Thoracic aorta (tissue), 2 donors: ENCODE measurements around the gene PPIA. TPM values are rescaled to one million over a fixed set of nuclear protein-coding genes. Genes with fewer than 3 reads are reported as not detected.

Experiments used
- ATAC-seq: fragments of 150-250 bp; one replicate; pipeline ENCODE4 v1.8.0; 2017; ENCODE audit warnings: low read depth; ENCODE audit not compliant: insufficient number of reproducible peaks, low FRiP score
- DNase-seq: peaks from one replicate; pipeline ENCODE4 v3.0.0-alpha.2; 2020; ENCODE audit warnings: low spot score
- H3K27ac ChIP-seq, 2 donors: fragments of 200-600 bp; sonication (generic); 1 replicate in 1 of 2; 2 replicates in 1 of 2; pipeline ENCODE4 v1.5.1; 2016; ENCODE audit warnings: mild to moderate bottlenecking in 2 of 2, moderate library complexity in 2 of 2
- H3K27me3 ChIP-seq: fragments of 200-600 bp; sonication (generic); replicated peaks from 2 replicates; pipeline ENCODE4 v1.6.0; 2016; ENCODE audit warnings: mild to moderate bottlenecking; ENCODE audit not compliant: insufficient read depth
- H3K36me3 ChIP-seq: fragments of 200-600 bp; sonication (generic); one replicate; pipeline ENCODE4 v1.5.1; 2016
- H3K4me1 ChIP-seq, 2 donors: fragments of 200-600 bp; sonication (generic); 1 replicate in 1 of 2; 2 replicates in 1 of 2; pipeline versions ENCODE4 v1.5.1 to v1.6.0; 2016; ENCODE audit warnings: low read depth in 2 of 2, mild to moderate bottlenecking in 1 of 2; ENCODE audit not compliant: control insufficient read depth in 1 of 2
- H3K4me3 ChIP-seq: fragments of 200-600 bp; sonication (generic); 2 replicates; pipeline ENCODE4 v1.5.1; 2016; ENCODE audit warnings: mild to moderate bottlenecking
- H3K9me3 ChIP-seq: fragments of 200-600 bp; sonication (generic); 2 replicates; pipeline ENCODE4 v1.5.1; 2016
- total RNA-seq, 2 donors: library from RNA; depleted of rRNA; stranded (reverse); fragments of >200 nt; gene quantifications; one replicate each; pipeline versions ENCODE4 v1.1.0 to v1.2.3, GENCODE V29; 2016
- TF ChIP-seq, protein P1 (sequence below): fragments of 200-600 bp; sonication (generic); IDR thresholded peaks from one replicate; pipeline ENCODE4 v1.5.1; 2019; ENCODE audit warnings: antibody characterized with exemption

Gene PPIA
- total RNA-seq = 1,000 to 10,000 TPM; 1,002 to 1,065 TPM

DNA sequence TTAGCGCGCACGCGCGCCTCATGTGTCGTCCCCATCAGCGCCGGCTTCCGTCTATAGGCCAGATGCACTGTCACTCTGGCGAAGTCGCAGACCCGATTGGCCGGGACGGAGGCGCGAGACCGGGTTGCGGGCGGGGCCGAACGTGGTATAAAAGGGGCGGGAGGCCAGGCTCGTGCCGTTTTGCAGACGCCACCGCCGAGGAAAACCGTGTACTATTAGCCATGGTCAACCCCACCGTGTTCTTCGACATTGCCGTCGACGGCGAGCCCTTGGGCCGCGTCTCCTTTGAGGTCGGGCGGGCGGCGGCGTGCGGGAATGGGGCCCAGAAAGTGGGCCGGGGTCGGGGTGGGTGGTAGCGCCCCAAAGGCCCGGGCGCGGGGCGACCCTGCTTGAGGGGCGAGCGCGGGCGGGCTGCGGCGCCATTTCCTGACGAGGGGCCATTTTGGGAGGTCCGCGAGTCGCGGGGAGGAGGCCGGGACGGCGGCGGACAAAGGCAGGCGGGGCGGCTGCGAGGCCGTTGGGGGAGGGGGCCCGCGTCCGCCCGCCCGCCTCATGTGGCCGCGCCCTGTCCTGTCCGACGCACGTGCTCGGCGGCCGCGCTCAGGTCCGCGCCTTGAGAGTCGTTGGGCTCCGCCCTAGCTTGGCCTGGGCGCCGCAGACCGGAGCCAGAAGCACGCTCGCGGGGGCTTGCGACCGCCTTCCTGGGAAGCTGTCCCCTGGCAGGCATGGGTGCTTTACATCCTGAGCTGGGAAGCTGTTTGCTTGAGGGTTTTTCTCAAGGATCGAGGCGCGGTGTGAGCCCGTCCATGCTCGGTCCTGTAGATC is at the start of gene PPIA:
Gene PPIA (plus strand): TSS at position 178 of the 825 bp plus-strand sequence. CDS start 44 bp downstream, at position 222.
- ATAC-seq (peak; percentile 92), DNase-seq (peak; percentile 95)
- H3K4me1 ChIP-seq = peaks cover 16 to 28% of the 10 kb centered on the region in 2 donors
- H3K9me3 ChIP-seq = no peaks in the 10 kb centered on the region
- TF ChIP-seq, protein P1, sequence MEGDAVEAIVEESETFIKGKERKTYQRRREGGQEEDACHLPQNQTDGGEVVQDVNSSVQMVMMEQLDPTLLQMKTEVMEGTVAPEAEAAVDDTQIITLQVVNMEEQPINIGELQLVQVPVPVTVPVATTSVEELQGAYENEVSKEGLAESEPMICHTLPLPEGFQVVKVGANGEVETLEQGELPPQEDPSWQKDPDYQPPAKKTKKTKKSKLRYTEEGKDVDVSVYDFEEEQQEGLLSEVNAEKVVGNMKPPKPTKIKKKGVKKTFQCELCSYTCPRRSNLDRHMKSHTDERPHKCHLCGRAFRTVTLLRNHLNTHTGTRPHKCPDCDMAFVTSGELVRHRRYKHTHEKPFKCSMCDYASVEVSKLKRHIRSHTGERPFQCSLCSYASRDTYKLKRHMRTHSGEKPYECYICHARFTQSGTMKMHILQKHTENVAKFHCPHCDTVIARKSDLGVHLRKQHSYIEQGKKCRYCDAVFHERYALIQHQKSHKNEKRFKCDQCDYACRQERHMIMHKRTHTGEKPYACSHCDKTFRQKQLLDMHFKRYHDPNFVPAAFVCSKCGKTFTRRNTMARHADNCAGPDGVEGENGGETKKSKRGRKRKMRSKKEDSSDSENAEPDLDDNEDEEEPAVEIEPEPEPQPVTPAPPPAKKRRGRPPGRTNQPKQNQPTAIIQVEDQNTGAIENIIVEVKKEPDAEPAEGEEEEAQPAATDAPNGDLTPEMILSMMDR = no peak
- H3K27me3 ChIP-seq = no peaks in the 10 kb centered on the region
- H3K36me3 ChIP-seq = peaks cover 18% of the 10 kb centered on the region
- peak within 1 kb of the TSS; percentile 99 to 100 for H3K27ac ChIP-seq
- H3K4me3 ChIP-seq = peak within 1 kb of the TSS; percentile 99

DNA sequence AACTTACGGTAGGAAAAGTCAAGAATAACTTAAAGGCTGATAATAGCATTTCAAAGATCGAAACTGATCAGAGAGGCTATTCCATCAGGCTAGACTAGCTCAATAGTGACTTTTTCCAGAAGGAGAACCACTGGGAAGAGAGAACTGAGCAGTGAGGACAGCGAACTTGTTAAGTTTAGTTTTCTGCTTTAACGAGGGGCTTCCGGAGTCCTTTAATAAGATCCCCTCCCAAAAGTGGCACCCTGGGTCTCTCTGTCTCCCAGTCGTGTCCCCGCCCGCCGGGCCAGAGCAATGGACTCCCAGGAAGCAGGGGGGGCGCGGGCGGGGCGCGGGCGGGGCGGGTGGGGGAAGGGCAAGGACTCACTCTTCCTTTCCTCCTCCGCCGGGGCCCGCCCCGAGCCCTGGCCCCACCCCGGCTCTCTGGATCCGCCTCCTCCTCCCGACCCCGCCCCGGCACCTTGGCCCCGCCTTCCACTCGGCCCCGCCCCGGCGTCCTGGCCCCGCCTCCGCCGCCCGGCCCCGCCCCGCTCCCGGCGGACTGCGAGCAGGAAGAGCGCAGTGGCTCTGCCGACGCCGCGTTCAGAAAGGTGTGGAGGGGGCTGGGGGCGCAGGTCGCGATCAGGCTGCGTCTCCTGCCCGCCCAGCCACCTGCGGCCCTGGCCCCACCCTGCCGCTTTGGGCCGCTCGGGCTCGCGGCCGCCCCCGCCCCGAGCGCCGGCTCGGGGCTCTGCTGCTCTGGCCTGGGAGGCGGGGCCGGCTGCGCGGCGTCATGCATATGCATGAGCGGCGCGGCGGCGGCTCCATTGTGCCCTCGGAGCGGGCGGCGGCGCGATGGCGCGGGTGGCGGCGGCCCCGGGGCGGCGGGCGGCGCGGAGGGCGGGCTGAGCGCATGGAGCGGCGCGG is 48.2 kb upstream of the PPIA start, which contains the start of gene ZMIZ2:
Gene ZMIZ2 (plus strand): TSS at position 803 of the 903 bp plus-strand sequence. CDS start 7,403 bp downstream, outside the sequence.
- H3K27ac ChIP-seq = peak within 1 kb of the TSS; percentile 86 to 88

DNA sequence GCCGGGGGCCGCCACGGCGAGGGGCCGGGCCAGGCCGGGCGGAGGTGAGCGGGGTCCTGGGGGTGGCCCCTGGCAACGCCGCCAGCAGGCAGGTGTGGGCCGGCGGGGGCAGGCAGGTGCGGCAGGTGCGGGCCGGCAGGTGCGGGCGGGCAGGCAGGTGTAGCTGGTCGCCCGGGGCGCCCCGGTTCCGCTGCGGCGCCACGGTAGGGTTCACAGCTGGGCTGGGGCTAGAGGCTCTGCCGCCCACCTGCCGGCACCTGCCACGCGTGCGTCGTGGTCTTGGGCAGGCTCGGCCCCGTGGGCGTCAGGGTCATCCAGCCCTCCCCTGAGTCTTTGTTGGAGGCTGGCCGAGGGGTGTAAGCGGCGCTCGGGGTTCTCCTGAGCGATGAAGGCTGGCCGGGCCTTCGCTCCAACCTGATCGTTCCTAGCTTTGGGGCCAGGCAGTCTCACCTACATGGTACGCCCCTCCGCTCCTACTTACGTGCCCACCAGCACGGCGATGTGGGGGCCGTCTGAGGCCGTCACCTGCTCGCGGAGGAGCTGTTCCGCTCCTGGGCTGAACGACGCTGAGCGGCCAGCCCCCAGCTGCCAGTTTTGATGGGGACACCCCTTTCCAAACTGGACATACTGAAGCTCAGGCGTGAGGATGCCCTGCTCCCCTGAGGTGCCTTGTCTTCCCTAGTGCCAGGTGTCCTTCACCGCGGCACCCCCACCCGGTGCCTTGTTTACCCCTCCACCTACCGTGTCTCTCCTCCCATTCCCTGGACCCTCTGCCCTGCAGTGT is 47.3 kb upstream of the PPIA start:
- peaks cover 10 to 21% of the 10 kb centered on the region in 2 donors for H3K4me1 ChIP-seq
- TF ChIP-seq, protein P1 = no peak
- no peaks in the 10 kb centered on the region for H3K27me3 ChIP-seq
- no peaks in the 10 kb centered on the region for H3K9me3 ChIP-seq
- DNase-seq (no peak), ATAC-seq (no peak)
- H3K4me3 ChIP-seq = peak overlapping the region; percentile 88
- H3K27ac ChIP-seq = peak overlapping the region; percentile 17 to 32
- H3K36me3 ChIP-seq = no peaks in the 10 kb centered on the region

More for the DNA sequence above, 48.2 kb upstream of the PPIA start, which contains the start of gene ZMIZ2:
- peaks cover 10 to 21% of the 10 kb centered on the region in 2 donors for H3K4me1 ChIP-seq
- H3K27me3 ChIP-seq = no peaks in the 10 kb centered on the region
- peak within 1 kb of the TSS; percentile 88 for H3K4me3 ChIP-seq
- ATAC-seq = peak; percentile 89
- H3K36me3 ChIP-seq = no peaks in the 10 kb centered on the region
- peak; percentile 71 for DNase-seq
- H3K9me3 ChIP-seq = no peaks in the 10 kb centered on the region
- TF ChIP-seq, protein P1 = no peak

DNA sequence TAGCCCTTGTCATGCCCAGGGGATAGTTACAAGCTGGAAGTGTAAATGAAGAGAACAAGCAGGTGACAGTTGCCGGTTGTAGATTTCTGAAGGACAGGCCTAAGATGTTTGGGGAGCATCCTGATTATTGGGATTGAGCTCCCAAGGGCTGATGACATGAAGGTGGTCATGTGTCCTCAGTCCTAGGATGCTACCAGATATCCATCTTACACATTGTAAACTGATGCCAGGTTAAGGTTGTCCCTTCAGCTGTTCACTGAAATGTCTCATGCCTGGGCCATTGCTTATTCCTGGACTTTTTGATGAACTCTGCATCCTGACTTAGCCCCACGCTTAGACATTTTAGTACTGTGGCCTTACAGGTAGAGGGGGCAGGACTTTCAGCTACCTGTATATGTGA is 46.5 kb upstream of the PPIA start:
- H3K4me3 ChIP-seq = peak overlapping the region; percentile 88
- H3K27ac ChIP-seq = no peak overlapping the region
- no peaks in the 10 kb centered on the region for H3K9me3 ChIP-seq
- H3K27me3 ChIP-seq = no peaks in the 10 kb centered on the region
- H3K36me3 ChIP-seq = no peaks in the 10 kb centered on the region
- no peak for ATAC-seq
- no peak for DNase-seq
- H3K4me1 ChIP-seq = peaks cover 10 to 21% of the 10 kb centered on the region in 2 donors
- TF ChIP-seq, protein P1 = no peak
